GM12878 (cell line): ENCODE measurements around the gene ADAMTSL5. TPM values are rescaled to one million over a fixed set of nuclear protein-coding genes. Genes with fewer than 3 reads are reported as not detected.

ENCODE experiments used
- BACH1 ChIP-seq: fragments of 450-650 bp; IDR thresholded peaks from 2 replicates; pipeline ENCODE4 v1.6.1; 2017; ENCODE audit warnings: mild to moderate bottlenecking, borderline replicate concordance
- BCL11A ChIP-seq: IDR thresholded peaks from 2 replicates; pipeline ENCODE4 v1.6.1; 2011; ENCODE audit warnings: low read depth, low read length
- BCLAF1 ChIP-seq: fragments of 450-650 bp; IDR thresholded peaks from 2 replicates; pipeline ENCODE4 v1.6.1; 2017; ENCODE audit warnings: antibody characterized with exemption, mild to moderate bottlenecking, moderate library complexity
- CREB1 ChIP-seq: IDR thresholded peaks from 2 replicates; pipeline ENCODE4 v1.6.1; 2012; ENCODE audit warnings: low read depth, mild to moderate bottlenecking, inconsistent platforms
- DPF2 ChIP-seq: fragments of 450-650 bp; IDR thresholded peaks from 2 replicates; pipeline ENCODE4 v1.6.1; 2017; ENCODE audit warnings: mild to moderate bottlenecking
- FOS ChIP-seq: IDR thresholded peaks from 3 replicates; pipeline ENCODE4 v1.6.1; 2011; ENCODE audit warnings: borderline replicate concordance; ENCODE audit not compliant: insufficient read length; ENCODE audit errors: extremely low read depth
- KLF5 ChIP-seq: fragments of 450-650 bp; IDR thresholded peaks from 2 replicates; pipeline ENCODE4 v1.6.1; 2014; ENCODE audit warnings: mild to moderate bottlenecking; ENCODE audit not compliant: partially characterized antibody
- LARP7 ChIP-seq: fragments of 450-650 bp; IDR thresholded peaks from 2 replicates; pipeline ENCODE4 v1.6.1; 2017; ENCODE audit warnings: mild to moderate bottlenecking
- MEF2B ChIP-seq: fragments of 450-650 bp; IDR thresholded peaks from 2 replicates; pipeline ENCODE4 v1.6.1; 2018; ENCODE audit warnings: mild to moderate bottlenecking, moderate library complexity; ENCODE audit not compliant: partially characterized antibody, poor library complexity, severe bottlenecking
- MLLT1 ChIP-seq: fragments of 450-650 bp; IDR thresholded peaks from 2 replicates; pipeline ENCODE4 v1.6.1; 2016; ENCODE audit warnings: mild to moderate bottlenecking
- MXI1 ChIP-seq: fragments of 150-350 bp; IDR thresholded peaks from 2 replicates; pipeline ENCODE4 v1.6.1; 2011; ENCODE audit warnings: low read depth, mild to moderate bottlenecking, inconsistent platforms, low read length, improper control_type of control experiment
- NFIC ChIP-seq: IDR thresholded peaks from 2 replicates; pipeline ENCODE4 v1.6.1; 2012; ENCODE audit warnings: low read depth, mild to moderate bottlenecking, inconsistent platforms, low read length, moderate library complexity
- NKRF ChIP-seq: fragments of 450-650 bp; conservative IDR thresholded peaks from 2 replicates; pipeline ENCODE4 v1.6.1; 2017; ENCODE audit warnings: mild to moderate bottlenecking, moderate library complexity
- NR2C1 ChIP-seq: fragments of 450-650 bp; IDR thresholded peaks from 2 replicates; pipeline ENCODE4 v1.6.1; 2017; ENCODE audit warnings: antibody characterized with exemption, mild to moderate bottlenecking, moderate library complexity
- NR2F1 ChIP-seq: fragments of 450-650 bp; conservative IDR thresholded peaks from 2 replicates; pipeline ENCODE4 v1.6.1; 2017; ENCODE audit warnings: mild to moderate bottlenecking
- SIN3A ChIP-seq: IDR thresholded peaks from 2 replicates; pipeline ENCODE4 v1.6.1; 2012; ENCODE audit warnings: low read depth, low read length, improper control_type of control experiment
- SP1 ChIP-seq: IDR thresholded peaks from one replicate; pipeline ENCODE4 v1.6.1; 2011; ENCODE audit warnings: low read depth, low read length
- SREBF1 ChIP-seq: IDR thresholded peaks from 2 replicates; pipeline ENCODE4 v1.6.1; 2012; ENCODE audit warnings: mild to moderate bottlenecking, low read length
- TARDBP ChIP-seq: IDR thresholded peaks from 2 replicates; pipeline ENCODE4 v1.6.1; 2016; ENCODE audit warnings: borderline replicate concordance
- polyA plus RNA-seq, 11 experiments: library from polyadenylated mRNA; depleted of rRNA in 4 of 11; unstranded in 6 of 11; stranded (reverse) in 5 of 11; fragments of >200 nt; fragmentation: Nextera tagmentation in 4 of 11; fragmentation: Illumina TruSeq in 1 of 11; extraction: Ambion mirVana in 4 of 11; extraction: Trizol in 1 of 11; gene quantifications; 1 replicate in 1 of 11; 2 replicates in 10 of 11; pipeline versions ENCODE4 v1.2.1 to v1.2.3, GENCODE V29; 2011 to 2016; ENCODE audit warnings: inconsistent platforms in 2 of 11, missing spikeins in 2 of 11, low read depth in 1 of 11
- total RNA-seq, 4 experiments: library from RNA; depleted of rRNA in 3 of 4; stranded (reverse); fragments of >200 nt in 3 of 4; fragmentation: Illumina TruSeq in 1 of 4; extraction: Trizol in 1 of 4; gene quantifications; 2 replicates each; pipeline versions ENCODE4 v1.2.1 to v1.2.3, GENCODE V29; 2013 to 2021

The ADAMTSL5 gene
- total and polyA plus RNA-seq, 10 of the 15 experiments (the other 5 are each of a cell fraction or from before 2014, with no cell fraction given), result 0.04 to 0.83 (median 0.32) TPM; not detected in 4

- TF ChIP-seq MLLT1 (peak; percentile 65; the same call in 1 of the 2 replicates), KLF5 (peak; percentile 97), LARP7 (peak; percentile 45; the same call in 1 of the 2 replicates), MXI1 (peak; percentile 91), NR2C1 (peak; percentile 36; the same call in 1 of the 2 replicates), SP1 (peak; percentile 85), NKRF (peak; percentile 98), BCLAF1 (peak; percentile 83), CREB1 (peak; percentile 59; the same call in 1 of the 2 replicates), MEF2B (peak; percentile 96), NFIC (no peak), DPF2 (peak; percentile 14; the same call in 1 of the 2 replicates), NR2F1 (peak; percentile 79), SIN3A (peak; percentile 83; the same call in 1 of the 2 replicates), SREBF1 (peak; percentile 81), BCL11A (no peak), BACH1 (peak; percentile 38; the same call in 1 of the 2 replicates), FOS (peak; percentile 35), TARDBP (0 out of 2 replicates have a peak, but pooled peaks have one; percentile 48)
Observed at GRCh38 chr19:1490311-1491113, 22.3 kb downstream of the ADAMTSL5 start, which contains the start of gene PCSK4 (continued).
